Measurements from ENCODE around the gene USP47. TPM values are rescaled to one million over a fixed set of nuclear protein-coding genes. Genes with fewer than 3 reads are reported as not detected.

The USP47 gene
- total and polyA plus RNA-seq, 2 experiments from 2014 or later = 16.3 to 36.7 TPM

GRCh38 chr11:11972730-11973341 lies 131.1 kb downstream of the USP47 start (continued):
- no peak for TF ChIP-seq ZNF462 (CRISPR knock-in tag; IDR thresholded peaks at IDR 0.05)
- TF ChIP-seq, protein P1, sequence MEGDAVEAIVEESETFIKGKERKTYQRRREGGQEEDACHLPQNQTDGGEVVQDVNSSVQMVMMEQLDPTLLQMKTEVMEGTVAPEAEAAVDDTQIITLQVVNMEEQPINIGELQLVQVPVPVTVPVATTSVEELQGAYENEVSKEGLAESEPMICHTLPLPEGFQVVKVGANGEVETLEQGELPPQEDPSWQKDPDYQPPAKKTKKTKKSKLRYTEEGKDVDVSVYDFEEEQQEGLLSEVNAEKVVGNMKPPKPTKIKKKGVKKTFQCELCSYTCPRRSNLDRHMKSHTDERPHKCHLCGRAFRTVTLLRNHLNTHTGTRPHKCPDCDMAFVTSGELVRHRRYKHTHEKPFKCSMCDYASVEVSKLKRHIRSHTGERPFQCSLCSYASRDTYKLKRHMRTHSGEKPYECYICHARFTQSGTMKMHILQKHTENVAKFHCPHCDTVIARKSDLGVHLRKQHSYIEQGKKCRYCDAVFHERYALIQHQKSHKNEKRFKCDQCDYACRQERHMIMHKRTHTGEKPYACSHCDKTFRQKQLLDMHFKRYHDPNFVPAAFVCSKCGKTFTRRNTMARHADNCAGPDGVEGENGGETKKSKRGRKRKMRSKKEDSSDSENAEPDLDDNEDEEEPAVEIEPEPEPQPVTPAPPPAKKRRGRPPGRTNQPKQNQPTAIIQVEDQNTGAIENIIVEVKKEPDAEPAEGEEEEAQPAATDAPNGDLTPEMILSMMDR (conservative IDR thresholded peaks at IDR 0.05; ENCODE audit: low read depth in 2 of 2) = no peak

GRCh38 chr11:11973361-11973800 lies 131.6 kb downstream of the USP47 start:
- no peak overlapping the region for H3K27ac ChIP-seq (ENCODE audit: low read depth)
- ATAC-seq = no peak
- peaks cover 13% of the 10 kb centered on the region; the same call in 1 of the 2 replicates for H3K4me1 ChIP-seq (ENCODE audit: insufficient read depth)
- Mint-ChIP-seq H3K9me3 (no peaks in the 10 kb centered on the region), H3K4me3 (no peak overlapping the region), H3K27me3 (ENCODE audit: insufficient read depth, low read depth, poor library complexity) (peaks cover 2% of the 10 kb centered on the region), H3K27ac (no peak overlapping the region), H3K36me3 (ENCODE audit: low read depth) (peaks cover 2% of the 10 kb centered on the region; the same call in 2 of the 3 replicates), H3K4me1 (peaks cover 27% of the 10 kb centered on the region)
- no peaks in the 10 kb centered on the region for H4K20me1 ChIP-seq (replicated peaks; ENCODE audit: insufficient read depth)
- H3K9me2 ChIP-seq (ENCODE audit: insufficient read depth) = no peaks in the 10 kb centered on the region
- no peak overlapping the region for H3K4me3 ChIP-seq
- no peaks in the 10 kb centered on the region for H3F3A ChIP-seq (replicated peaks; ENCODE audit: low read depth)
- no peaks in the 10 kb centered on the region for H3K27me3 ChIP-seq (ENCODE audit: insufficient read depth)
- DNase-seq (ENCODE audit: low spot score) = no peak
- H3K4me2 ChIP-seq = no peak overlapping the region
- no peaks in the 10 kb centered on the region for H3K79me2 ChIP-seq (replicated peaks; ENCODE audit: insufficient read depth)
- no peak overlapping the region for H2AFZ ChIP-seq
- no peaks in the 10 kb centered on the region for H3K36me3 ChIP-seq (ENCODE audit: insufficient read depth)
- TF ChIP-seq REST (IDR thresholded peaks at IDR 0.05; ENCODE audit: unreplicated experiment) = no peak
- TF ChIP-seq JUNB (IDR thresholded peaks at IDR 0.05; ENCODE audit: unreplicated experiment) = no peak
- no peak for TF ChIP-seq STAT1 (IDR thresholded peaks at IDR 0.05; ENCODE audit: unreplicated experiment)
- TF ChIP-seq CREB1 (CRISPR knock-in tag; IDR thresholded peaks at IDR 0.05; ENCODE audit: low read depth) = no peak
- TF ChIP-seq EZH2 (IDR thresholded peaks at IDR 0.05; ENCODE audit: low read depth, unreplicated experiment) = no peak
- TF ChIP-seq ETS1 (IDR thresholded peaks at IDR 0.05) = no peak
- TF ChIP-seq NANOG (IDR thresholded peaks at IDR 0.05; ENCODE audit: borderline replicate concordance) = no peak
- TF ChIP-seq EZH2phosphoT487 (IDR thresholded peaks at IDR 0.05; ENCODE audit: unreplicated experiment) = no peak
- TF ChIP-seq ZNF331 (CRISPR knock-in tag; IDR thresholded peaks at IDR 0.05; ENCODE audit: low read depth) = no peak
